ENCODE data around the gene KLHL11. TPM values are rescaled to one million over a fixed set of nuclear protein-coding genes. Genes with fewer than 3 reads are reported as not detected.

Gene KLHL11
- total and polyA plus RNA-seq, 2 experiments from 2014 or later, result 21.3 to 29.2 TPM

GRCh38 chr17:41810659-41811548 lies 54.3 kb downstream of the KLHL11 start:
- peaks cover 18% of the 10 kb centered on the region for H3K4me1 ChIP-seq (ENCODE audit: low read depth)
- no peak for TF ChIP-seq CTCF (IDR thresholded peaks at IDR 0.05; ENCODE audit: low read depth, low read length)
- no peaks in the 10 kb centered on the region for H3K27me3 ChIP-seq
- peak overlapping the region; percentile 80 for H3K27ac ChIP-seq
- H3K36me3 ChIP-seq, result no peaks in the 10 kb centered on the region
- peak in 1 of 2 donors; percentile 19 for DNase-seq (ENCODE audit: low read depth in 1 of 2, low spot score in 1 of 2)
- H3K4me3 ChIP-seq, result peak overlapping the region; percentile 92
- no peaks in the 10 kb centered on the region for H3K9me3 ChIP-seq (ENCODE audit: low read depth)

DNA sequence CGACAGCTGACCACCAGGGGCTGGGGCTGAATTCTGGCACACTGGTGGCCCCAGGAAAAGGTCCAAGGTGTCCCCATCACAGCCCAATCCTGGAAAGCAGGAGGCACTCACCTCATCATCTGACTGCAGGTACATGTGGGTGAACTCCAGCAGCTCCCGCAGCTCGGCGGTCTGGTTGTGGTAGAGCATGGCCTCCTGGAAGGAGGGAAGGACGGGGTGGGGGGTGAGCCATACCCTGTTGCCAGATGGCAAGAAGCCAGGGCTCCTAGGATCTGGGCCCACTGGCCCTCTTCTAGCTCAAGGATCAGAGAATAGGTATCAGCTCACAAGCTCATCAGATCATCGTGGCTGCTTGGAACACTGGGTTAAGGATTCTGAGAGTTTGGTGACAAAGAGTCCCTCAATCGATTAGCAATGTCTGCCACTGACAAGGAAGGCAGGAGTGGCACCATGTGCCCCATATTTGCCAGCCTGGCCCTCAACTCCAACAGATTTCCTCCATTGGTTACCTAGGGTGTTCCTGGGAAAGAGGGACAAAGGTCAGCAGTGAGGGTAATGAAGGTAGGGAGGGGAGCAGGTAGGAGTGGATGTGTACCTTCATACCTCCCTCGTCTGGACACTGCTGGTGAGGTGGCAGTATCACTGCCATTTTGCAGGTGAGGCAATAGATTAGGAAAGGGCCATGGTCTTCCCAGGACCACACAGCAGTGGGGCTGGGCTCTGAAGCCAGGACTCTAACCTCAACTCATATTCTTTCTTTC lies 58.4 kb downstream of the KLHL11 start:
- TF ChIP-seq CTCF (IDR thresholded peaks at IDR 0.05; ENCODE audit: low read depth, low read length), result no peak
- Histone ChIP-seq H3K27ac (no peak overlapping the region), H3K27me3 (no peaks in the 10 kb centered on the region), H3K9me3 (ENCODE audit: low read depth) (no peaks in the 10 kb centered on the region), H3K4me3 (no peak overlapping the region), H3K36me3 (peaks cover 8% of the 10 kb centered on the region), H3K4me1 (ENCODE audit: low read depth) (peaks cover 8% of the 10 kb centered on the region)
- DNase-seq (ENCODE audit: low read depth in 1 of 2, low spot score in 1 of 2), result no peak

Other genes starting within 250 kb of the KLHL11 start
- not detected in 2 replicates for gene KRT17, start 240.8 kb downstream of the KLHL11 start, total RNA-seq
- 1.2 TPM in 1 of 2 replicates, not detected in the other for gene KRT17, start 240.8 kb downstream of the KLHL11 start, polyA plus RNA-seq
- 153 and 285 TPM in 2 replicates for gene EIF1, start 176.5 kb downstream of the KLHL11 start, total RNA-seq
- 726 and 784 TPM in 2 replicates for gene EIF1, start 176.5 kb downstream of the KLHL11 start, polyA plus RNA-seq
- not detected in 2 replicates for gene GAST, start 153.1 kb downstream of the KLHL11 start, total RNA-seq
- gene GAST, start 153.1 kb downstream of the KLHL11 start, polyA plus RNA-seq, result not detected in 2 replicates
- 0.98 and 1.8 TPM in 2 replicates for gene HAP1, start 130.8 kb downstream of the KLHL11 start, total RNA-seq
- gene HAP1, start 130.8 kb downstream of the KLHL11 start, polyA plus RNA-seq, result 0.80 and 2.1 TPM in 2 replicates
- gene JUP, start 78.7 kb downstream of the KLHL11 start, total RNA-seq, result 296 and 359 TPM in 2 replicates
- gene JUP, start 78.7 kb downstream of the KLHL11 start, polyA plus RNA-seq, result 160 and 206 TPM in 2 replicates
- 118 and 153 TPM in 2 replicates for gene P3H4, start 53.5 kb downstream of the KLHL11 start, total RNA-seq
- 137 and 138 TPM in 2 replicates for gene P3H4, start 53.5 kb downstream of the KLHL11 start, polyA plus RNA-seq
- 265 and 336 TPM in 2 replicates for gene FKBP10, start 52.4 kb downstream of the KLHL11 start, total RNA-seq
- gene FKBP10, start 52.4 kb downstream of the KLHL11 start, polyA plus RNA-seq, result 113 and 165 TPM in 2 replicates
- 164 and 190 TPM in 2 replicates for gene NT5C3B, start 29.2 kb downstream of the KLHL11 start, total RNA-seq
- 221 and 222 TPM in 2 replicates for gene NT5C3B, start 29.2 kb downstream of the KLHL11 start, polyA plus RNA-seq
- gene KLHL10, start 27.6 kb downstream of the KLHL11 start, total RNA-seq, result 0.36 TPM in 1 of 2 replicates, not detected in the other
- 0.14 TPM in 1 of 2 replicates, not detected in the other for gene KLHL10, start 27.6 kb downstream of the KLHL11 start, polyA plus RNA-seq
- gene ACLY, start 53.5 kb upstream of the KLHL11 start, total RNA-seq, result 96.3 and 155 TPM in 2 replicates
- 71.5 and 89.2 TPM in 2 replicates for gene ACLY, start 53.5 kb upstream of the KLHL11 start, polyA plus RNA-seq
- 2.6 and 4.5 TPM in 2 replicates for gene ODAD4, start 65.2 kb upstream of the KLHL11 start, total RNA-seq
- 3.2 and 8.0 TPM in 2 replicates for gene ODAD4, start 65.2 kb upstream of the KLHL11 start, polyA plus RNA-seq
- gene CNP, start 101.4 kb upstream of the KLHL11 start, total RNA-seq, result 69.0 and 70.0 TPM in 2 replicates
- gene CNP, start 101.4 kb upstream of the KLHL11 start, polyA plus RNA-seq, result 79.4 and 82.8 TPM in 2 replicates
- 66.6 and 79.2 TPM in 2 replicates for gene DNAJC7, start 152.0 kb upstream of the KLHL11 start, total RNA-seq
- gene DNAJC7, start 152.0 kb upstream of the KLHL11 start, polyA plus RNA-seq, result 83.8 and 90.0 TPM in 2 replicates
- 113 and 125 TPM in 2 replicates for gene NKIRAS2, start 154.7 kb upstream of the KLHL11 start, total RNA-seq
- gene NKIRAS2, start 154.7 kb upstream of the KLHL11 start, polyA plus RNA-seq, result 98.2 and 107 TPM in 2 replicates
- 6.2 and 7.6 TPM in 2 replicates for gene C17orf113, start 185.2 kb upstream of the KLHL11 start, total RNA-seq
- gene C17orf113, start 185.2 kb upstream of the KLHL11 start, polyA plus RNA-seq, result 4.5 and 4.7 TPM in 2 replicates
- 1.7 and 2.1 TPM in 2 replicates for gene ZNF385C, start 233.1 kb upstream of the KLHL11 start, total RNA-seq
- 3.0 and 3.9 TPM in 2 replicates for gene ZNF385C, start 233.1 kb upstream of the KLHL11 start, polyA plus RNA-seq
- gene DHX58, start 247.3 kb upstream of the KLHL11 start, total RNA-seq, result 0.42 and 1.2 TPM in 2 replicates
- not detected in 2 replicates for gene DHX58, start 247.3 kb upstream of the KLHL11 start, polyA plus RNA-seq